GM18858 (cell line): ENCODE results near the gene BTN2A1.
"Not testable (repeated sequence)": the region's sequence is repeated elsewhere in the genome, so short reads cannot be mapped to it uniquely, and the experiment has no call there.

Experiments
- ATAC-seq: cut with Tn5 transposase; IDR thresholded peaks from one replicate; pipeline ENCODE4 v1.9.1; 2021; ENCODE audit not compliant: unreplicated experiment

BTN2A1 gene

GRCh38 chr6:26489996-26490964, 32.5 kb downstream of the BTN2A1 start:
- no peak for ATAC-seq

GRCh38 chr6:26491604-26492003, 33.8 kb downstream of the BTN2A1 start:
- no peak for ATAC-seq

- no peak for ATAC-seq
These were observed 35.5 kb downstream of the BTN2A1 start for GRCh38 chr6:26493258-26493657.

- no peak for ATAC-seq
These were observed 36.4 kb downstream of the BTN2A1 start for GRCh38 chr6:26494117-26494516.

GRCh38 chr6:26495281-26495680, 37.5 kb downstream of the BTN2A1 start:
- ATAC-seq, result no peak

- ATAC-seq, result no peak
These were observed 39.9 kb downstream of the BTN2A1 start for GRCh38 chr6:26497610-26498009.

GRCh38 chr6:26500102-26500501, 42.3 kb downstream of the BTN2A1 start, which contains the start of gene BTN1A1:
TSS of gene BTN1A1 (plus strand) at chr6:26500303. CDS start at chr6:26501287, 984 bp downstream.
- ATAC-seq, result no peak

GRCh38 chr6:26501482-26501986, 43.8 kb downstream of the BTN2A1 start:
- ATAC-seq, result no peak

- no peak for ATAC-seq
These were observed 44.4 kb downstream of the BTN2A1 start for GRCh38 chr6:26502165-26502564.

- no peak for ATAC-seq
These were observed 44.9 kb downstream of the BTN2A1 start for GRCh38 chr6:26502626-26503025.

- no peak for ATAC-seq
These were observed 49.9 kb downstream of the BTN2A1 start for GRCh38 chr6:26507658-26508057.

GRCh38 chr6:26511033-26511432, 53.3 kb downstream of the BTN2A1 start:
- ATAC-seq, result not testable (repeated sequence)

- ATAC-seq, result no peak
These were observed 57.2 kb downstream of the BTN2A1 start for GRCh38 chr6:26514984-26515383.

GRCh38 chr6:26516481-26517427, 59.0 kb downstream of the BTN2A1 start:
- ATAC-seq, result no peak
